Adrenal gland (tissue), 12 donors: ENCODE results near the gene TLX1. TPM values are rescaled to one million over a fixed set of nuclear protein-coding genes. Genes with fewer than 3 reads are reported as not detected.

Experiments used
- DNase-seq, 7 donors: peaks; one replicate each; pipeline ENCODE4 v3.0.0-alpha.2; 2019 to 2020
- H3K27ac ChIP-seq, 5 donors: fragments of 200-600 bp; sonication (generic) in 4 of 5; 1 replicate in 3 of 5; 2 replicates in 2 of 5; pipeline versions ENCODE4 v1.5.1 to v1.8.0; 2016 to 2020; ENCODE audit warnings: mild to moderate bottlenecking in 1 of 5
- H3K27me3 ChIP-seq: fragments of 200-600 bp; 2 replicates; pipeline ENCODE4 v1.8.0; 2021
- H3K36me3 ChIP-seq, 2 donors: fragments of 200-600 bp; replicated peaks in 1 of 2; 1 replicate in 1 of 2; 2 replicates in 1 of 2; pipeline versions ENCODE4 v1.5.1 to v1.8.0; 2018 to 2022
- H3K4me1 ChIP-seq, 2 donors: fragments of 200-600 bp; replicated peaks in 1 of 2; 1 replicate in 1 of 2; 2 replicates in 1 of 2; pipeline versions ENCODE4 v1.5.1 to v1.8.0; 2018 to 2021
- H3K4me3 ChIP-seq, 4 donors: fragments of 200-600 bp; sonication (generic) in 3 of 4; one replicate each; pipeline ENCODE4 v1.5.1; 2016 to 2018
- H3K9me3 ChIP-seq, 3 donors: fragments of 200-600 bp; sonication (generic) in 1 of 3; replicated peaks in 1 of 3; 1 replicate in 2 of 3; 2 replicates in 1 of 3; pipeline versions ENCODE4 v1.5.1 to v1.8.0; 2016 to 2021
- POLR2A ChIP-seq, 2 donors: fragments of 450-650 bp; IDR thresholded peaks; one replicate each; pipeline ENCODE4 v1.6.1; 2017; ENCODE audit warnings: antibody characterized with exemption in 2 of 2, mild to moderate bottlenecking in 2 of 2, moderate library complexity in 1 of 2
- WGBS, 4 donors: extraction: QIAGEN DNeasy Blood & Tissue Kit in 2 of 4; methylation state at CpG; one replicate each; pipeline versions ENCODE4 v1.1.5 to v1.1.7; 2013 to 2017; 5-methylcytosine and 5-hydroxymethylcytosine counted together
- intact Hi-C, 2 donors: fragments of 100-400 bp; cut with DNase I; formaldehyde crosslinking; loops; one replicate each; pipeline versions ENCODE4 v1.14.1 to v1.15.0; 2022 to 2023
- polyA plus RNA-seq, 3 donors: library from polyadenylated mRNA; stranded (reverse); fragments of 200-250 nt in 2 of 3; fragments of 350-450 nt in 1 of 3; fragmentation: Illumina TruSeq in 1 of 3; extraction: RNeasy Lipid Tissue Mini Kit (QIAGEN cat#74804) in 1 of 3; gene quantifications; one replicate each; pipeline ENCODE4 v1.2.3, GENCODE V29; 2013 to 2014
- total RNA-seq, 9 donors: library from RNA; depleted of rRNA in 4 of 9; stranded (reverse); fragments of >200 nt in 4 of 9; fragments of 120-200 nt in 1 of 9; fragmentation: NEBNext Ultra II Directional in 1 of 9; extraction: Animal tissue kit (Norgen Biotek cat#: 25700) in 1 of 9; gene quantifications; one replicate each; pipeline versions ENCODE4 v1.1.0 to v1.2.4, GENCODE V29; 2013 to 2023
- TF ChIP-seq, protein P1 (sequence below), 6 experiments: fragments of 450-650 bp in 4 of 6; fragments of 200-600 bp in 2 of 6; sonication (generic) in 1 of 6; IDR thresholded peaks; 1 replicate in 5 of 6; 2 replicates in 1 of 6; pipeline versions ENCODE4 v1.5.1 to v1.8.0; 2016 to 2021; ENCODE audit warnings: antibody characterized with exemption in 6 of 6, mild to moderate bottlenecking in 2 of 6, moderate library complexity in 1 of 6
- donor health status: healthy with polysubstance abuse.
- donor health status: Bipolar disorder and iron deficiency.
- donor health status: DM: yes; HTN: yes; CAD: no.
- donor health status: DM: no; HTN: no; CAD: no.
- donor health status: DM: no; HTN: no; CAD: no.
- donor health status: DM: yes; HTN: yes; CAD: no.

TLX1 gene
- total and polyA plus RNA-seq, 12 donors: not detected

- Histone ChIP-seq H3K4me3 (no peak overlapping the region), H3K4me1 (peaks cover 0 to 8% of the 10 kb centered on the region in 2 donors), H3K36me3 (no peaks in the 10 kb centered on the region), H3K27me3 (peaks cover 86% of the 10 kb centered on the region), H3K27ac (no peak overlapping the region), H3K9me3 (no peaks in the 10 kb centered on the region)
- TF ChIP-seq, protein P1, sequence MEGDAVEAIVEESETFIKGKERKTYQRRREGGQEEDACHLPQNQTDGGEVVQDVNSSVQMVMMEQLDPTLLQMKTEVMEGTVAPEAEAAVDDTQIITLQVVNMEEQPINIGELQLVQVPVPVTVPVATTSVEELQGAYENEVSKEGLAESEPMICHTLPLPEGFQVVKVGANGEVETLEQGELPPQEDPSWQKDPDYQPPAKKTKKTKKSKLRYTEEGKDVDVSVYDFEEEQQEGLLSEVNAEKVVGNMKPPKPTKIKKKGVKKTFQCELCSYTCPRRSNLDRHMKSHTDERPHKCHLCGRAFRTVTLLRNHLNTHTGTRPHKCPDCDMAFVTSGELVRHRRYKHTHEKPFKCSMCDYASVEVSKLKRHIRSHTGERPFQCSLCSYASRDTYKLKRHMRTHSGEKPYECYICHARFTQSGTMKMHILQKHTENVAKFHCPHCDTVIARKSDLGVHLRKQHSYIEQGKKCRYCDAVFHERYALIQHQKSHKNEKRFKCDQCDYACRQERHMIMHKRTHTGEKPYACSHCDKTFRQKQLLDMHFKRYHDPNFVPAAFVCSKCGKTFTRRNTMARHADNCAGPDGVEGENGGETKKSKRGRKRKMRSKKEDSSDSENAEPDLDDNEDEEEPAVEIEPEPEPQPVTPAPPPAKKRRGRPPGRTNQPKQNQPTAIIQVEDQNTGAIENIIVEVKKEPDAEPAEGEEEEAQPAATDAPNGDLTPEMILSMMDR (IDR thresholded peaks at IDR 0.05): no peak
- TF ChIP-seq POLR2A (IDR thresholded peaks at IDR 0.05): no peak
- no peak for DNase-seq
- 31 to 41% (median 37%) methylated on average over 7 to 8 of the region's 8 CpGs for WGBS, 4 donors
- intact Hi-C loops: no loop called here
Measured at GRCh38 chr10:101138788-101139420, 7.8 kb downstream of the TLX1 start.

DNA sequence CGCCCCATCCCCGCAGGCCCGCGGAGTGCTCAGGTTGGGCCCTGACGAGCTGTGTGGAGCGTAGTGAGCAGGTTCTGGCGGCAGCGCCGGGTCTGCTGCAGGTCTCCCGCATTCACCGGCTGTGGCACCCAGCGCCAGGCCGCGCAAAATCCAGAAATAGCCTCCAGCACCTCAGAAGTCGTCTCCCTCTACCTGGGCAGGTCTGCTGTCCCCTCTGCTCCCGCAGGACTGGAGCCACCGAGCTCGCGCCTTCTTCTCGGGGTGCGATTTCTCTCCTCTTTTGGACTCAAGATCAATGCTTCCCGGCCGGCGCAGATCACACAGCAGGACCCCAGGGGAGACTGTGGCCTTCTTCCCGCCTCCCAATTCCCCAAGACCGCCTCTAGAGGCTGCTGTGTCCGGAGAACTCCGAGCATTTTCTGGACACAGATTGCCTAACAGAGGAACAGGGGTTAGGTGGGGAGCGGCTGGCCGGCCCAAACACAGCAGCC is 8.4 kb downstream of the TLX1 start:
- intact Hi-C loops: no loop called here
- TF ChIP-seq, protein P1 (IDR thresholded peaks at IDR 0.05): peak in 1 of 6 experiments; percentile 7
- no peak for TF ChIP-seq POLR2A (IDR thresholded peaks at IDR 0.05)
- H3K36me3 ChIP-seq: no peaks in the 10 kb centered on the region
- H3K27me3 ChIP-seq: peaks cover 86% of the 10 kb centered on the region
- H3K27ac ChIP-seq: no peak overlapping the region
- H3K4me3 ChIP-seq: no peak overlapping the region
- no peak for DNase-seq
- H3K9me3 ChIP-seq: no peaks in the 10 kb centered on the region
- 23 to 30% (median 27%) methylated on average over 16 to 30 of the region's 30 CpGs for WGBS, 4 donors
- H3K4me1 ChIP-seq: peaks cover 0 to 8% of the 10 kb centered on the region in 2 donors

DNA sequence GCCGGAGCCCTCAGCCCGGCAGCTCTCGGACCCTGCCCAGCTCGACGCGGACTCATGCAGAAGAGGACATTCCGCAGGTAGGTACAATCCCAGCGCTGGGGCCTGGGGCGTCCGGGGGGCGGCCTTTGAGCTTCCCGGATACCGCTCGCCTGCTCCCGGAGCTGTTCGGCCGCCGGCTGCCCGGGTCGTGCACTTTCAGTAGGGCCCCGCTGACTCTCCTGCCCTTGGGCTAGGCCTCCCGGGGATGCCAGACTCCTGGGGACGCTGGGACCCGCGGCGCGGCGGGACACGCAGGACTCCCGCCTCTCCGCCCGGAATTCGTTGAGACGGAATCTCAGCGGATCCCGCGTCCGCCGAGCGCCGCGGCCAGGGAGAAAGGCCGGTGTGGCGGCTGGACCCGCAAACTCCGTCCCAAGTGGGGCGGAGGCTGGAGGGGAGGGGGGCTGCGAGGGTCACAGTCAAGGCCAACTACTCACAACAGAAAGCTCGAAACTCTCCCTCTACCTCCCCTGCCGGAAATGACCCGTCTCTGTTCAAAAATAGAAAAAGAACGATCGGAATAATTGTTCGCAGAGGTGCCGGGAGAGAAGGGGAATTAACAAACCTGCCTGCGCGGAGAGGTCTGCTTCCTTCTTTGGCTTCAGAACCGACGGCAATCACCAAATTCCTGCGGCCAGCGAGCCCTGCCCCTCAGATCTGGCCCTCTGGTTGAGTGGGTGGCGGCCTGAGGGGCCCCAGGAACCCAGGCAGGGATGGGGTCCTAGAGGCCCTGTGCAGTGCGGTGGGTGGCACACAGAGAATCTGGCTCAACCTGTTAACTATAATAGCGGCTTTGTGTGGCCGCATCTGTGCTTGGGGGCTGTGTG is 9.2 kb downstream of the TLX1 start:
- H3K9me3 ChIP-seq: no peaks in the 10 kb centered on the region
- H3K27ac ChIP-seq: no peak overlapping the region

More for the DNA sequence above, 9.2 kb downstream of the TLX1 start:
- Histone ChIP-seq H3K27me3 (peaks cover 86% of the 10 kb centered on the region), H3K4me1 (peaks cover 0 to 3% of the 10 kb centered on the region in 2 donors), H3K36me3 (no peaks in the 10 kb centered on the region), H3K4me3 (no peak overlapping the region)
- TF ChIP-seq, protein P1 (IDR thresholded peaks at IDR 0.05): no peak
- no peak for TF ChIP-seq POLR2A (IDR thresholded peaks at IDR 0.05)
- WGBS, 4 donors: 8 to 19% (median 10%) methylated on average over 32 to 65 of the region's 65 CpGs
- no peak for DNase-seq
- intact Hi-C loops: no loop called here
